AG04449 (cell line): ENCODE results near the gene SHISA3.

Experiments used
- CTCF ChIA-PET: fragments of 350-600 bp; formaldehyde crosslinking; extraction: SDS; loops from one replicate; lab custom pipeline; 2021; ENCODE audit warnings: antibody characterized with exemption; lab: Yijun Ruan, JAX
- POLR2A ChIA-PET: fragments of 400-600, 350-600 bp; formaldehyde crosslinking; extraction: SDS; loops from one replicate; lab custom pipeline; 2020; ENCODE audit warnings: antibody characterized with exemption, inconsistent platforms; lab: Yijun Ruan, JAX
- DNase-seq: peaks from one replicate; pipeline ENCODE4 v3.0.0-alpha.2; 2010; ENCODE audit warnings: low read depth, low spot score
- H3K4me3 ChIP-seq: 2 replicates; pipeline ENCODE4 v1.5.1; 2011; ENCODE audit warnings: low read depth, mild to moderate bottlenecking, control low read depth, low read length
- TF ChIP-seq, protein P1 (sequence below): IDR thresholded peaks from one replicate; pipeline ENCODE4 v1.5.1; 2011; ENCODE audit warnings: mild to moderate bottlenecking, moderate library complexity, low read length, control low read depth, inconsistent platforms; ENCODE audit not compliant: insufficient read depth; ENCODE audit errors: missing control alignments

The SHISA3 gene

DNA sequence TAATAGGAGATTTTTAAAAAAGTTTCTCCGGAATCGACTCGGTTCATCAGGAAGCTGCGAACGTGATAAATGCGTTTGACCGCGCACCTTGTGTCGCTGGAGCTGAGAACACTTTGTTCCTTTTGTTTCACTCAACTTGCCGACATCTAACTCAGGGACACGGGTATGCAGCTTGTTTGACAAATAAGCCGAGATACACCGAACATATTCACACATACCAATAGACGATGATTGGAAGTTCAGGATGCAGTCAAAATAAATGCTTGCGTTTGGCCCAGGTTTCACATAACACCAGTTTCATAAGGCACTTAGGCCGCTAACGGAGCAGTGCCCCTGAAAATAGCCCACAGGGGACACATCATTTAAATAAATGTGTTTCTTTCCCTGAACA lies 932 bp upstream of the SHISA3 start:
- ChIA-PET POLR2A (no interaction called here), CTCF (no interaction called here)
- TF ChIP-seq, protein P1, sequence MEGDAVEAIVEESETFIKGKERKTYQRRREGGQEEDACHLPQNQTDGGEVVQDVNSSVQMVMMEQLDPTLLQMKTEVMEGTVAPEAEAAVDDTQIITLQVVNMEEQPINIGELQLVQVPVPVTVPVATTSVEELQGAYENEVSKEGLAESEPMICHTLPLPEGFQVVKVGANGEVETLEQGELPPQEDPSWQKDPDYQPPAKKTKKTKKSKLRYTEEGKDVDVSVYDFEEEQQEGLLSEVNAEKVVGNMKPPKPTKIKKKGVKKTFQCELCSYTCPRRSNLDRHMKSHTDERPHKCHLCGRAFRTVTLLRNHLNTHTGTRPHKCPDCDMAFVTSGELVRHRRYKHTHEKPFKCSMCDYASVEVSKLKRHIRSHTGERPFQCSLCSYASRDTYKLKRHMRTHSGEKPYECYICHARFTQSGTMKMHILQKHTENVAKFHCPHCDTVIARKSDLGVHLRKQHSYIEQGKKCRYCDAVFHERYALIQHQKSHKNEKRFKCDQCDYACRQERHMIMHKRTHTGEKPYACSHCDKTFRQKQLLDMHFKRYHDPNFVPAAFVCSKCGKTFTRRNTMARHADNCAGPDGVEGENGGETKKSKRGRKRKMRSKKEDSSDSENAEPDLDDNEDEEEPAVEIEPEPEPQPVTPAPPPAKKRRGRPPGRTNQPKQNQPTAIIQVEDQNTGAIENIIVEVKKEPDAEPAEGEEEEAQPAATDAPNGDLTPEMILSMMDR: no peak
- no peak for DNase-seq
- H3K4me3 ChIP-seq: no peak overlapping the region

DNA sequence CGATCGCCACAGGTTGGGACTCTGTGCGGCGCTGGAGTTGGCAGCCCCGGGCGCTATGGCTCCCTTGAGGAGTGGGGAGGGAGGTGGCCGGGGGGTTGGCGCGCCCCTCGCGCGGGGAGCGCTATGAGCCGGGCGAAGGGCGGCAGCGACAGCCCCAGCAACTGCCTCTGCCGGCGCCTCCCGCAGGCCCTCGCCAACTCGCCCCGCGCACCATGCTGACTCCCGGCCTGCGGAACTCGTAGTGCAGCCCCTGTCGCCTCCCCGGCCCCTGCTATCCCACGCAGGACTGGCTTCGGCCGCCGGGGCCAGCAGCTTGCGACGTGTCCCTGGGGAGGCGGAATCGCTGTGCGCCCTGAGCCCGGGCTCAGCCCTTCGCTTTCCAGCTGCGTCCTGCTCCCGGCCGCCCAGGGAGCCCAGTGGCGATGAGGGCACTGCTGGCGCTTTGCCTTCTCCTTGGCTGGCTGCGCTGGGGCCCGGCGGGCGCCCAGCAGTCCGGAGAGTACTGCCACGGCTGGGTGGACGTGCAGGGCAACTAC lies 415 bp downstream of the SHISA3 start:
- H3K4me3 ChIP-seq: peak overlapping the region; percentile 32
- POLR2A ChIA-PET: no interaction called here
- CTCF ChIA-PET: no interaction called here
- TF ChIP-seq, protein P1: no peak
- DNase-seq: no peak

DNA sequence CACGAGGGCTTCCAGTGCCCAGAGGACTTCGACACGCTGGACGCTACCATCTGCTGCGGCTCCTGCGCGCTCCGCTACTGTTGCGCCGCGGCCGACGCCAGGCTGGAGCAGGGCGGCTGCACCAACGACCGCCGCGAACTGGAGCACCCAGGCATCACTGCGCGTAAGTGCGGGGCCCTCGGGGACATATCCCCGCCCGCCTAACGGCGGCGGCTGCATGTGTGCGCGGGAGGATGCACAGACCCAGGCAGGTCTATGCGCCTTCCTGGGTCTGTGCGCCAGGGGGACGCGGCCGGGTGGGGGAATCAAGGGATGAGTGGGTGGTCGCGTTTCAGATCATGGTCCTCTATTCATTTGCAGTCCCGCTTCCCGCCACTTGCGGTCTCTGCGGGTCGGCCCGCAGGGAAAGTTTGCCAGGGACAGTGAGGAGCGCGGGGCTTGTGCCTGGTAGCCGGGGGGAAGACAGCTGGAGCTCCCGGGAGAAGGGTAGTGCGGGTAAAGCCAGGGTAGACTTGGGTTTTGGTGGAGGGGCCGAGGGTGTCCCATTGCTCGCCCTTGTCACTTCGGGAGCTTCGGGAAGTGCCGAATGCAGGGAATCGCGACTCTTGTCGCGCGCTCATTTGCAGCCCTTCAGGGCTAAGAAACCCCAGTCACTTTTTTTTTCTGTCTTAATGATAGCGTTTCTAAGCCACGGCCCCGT lies 1.0 kb downstream of the SHISA3 start:
- DNase-seq: no peak
- CTCF ChIA-PET: no interaction called here

DNA sequence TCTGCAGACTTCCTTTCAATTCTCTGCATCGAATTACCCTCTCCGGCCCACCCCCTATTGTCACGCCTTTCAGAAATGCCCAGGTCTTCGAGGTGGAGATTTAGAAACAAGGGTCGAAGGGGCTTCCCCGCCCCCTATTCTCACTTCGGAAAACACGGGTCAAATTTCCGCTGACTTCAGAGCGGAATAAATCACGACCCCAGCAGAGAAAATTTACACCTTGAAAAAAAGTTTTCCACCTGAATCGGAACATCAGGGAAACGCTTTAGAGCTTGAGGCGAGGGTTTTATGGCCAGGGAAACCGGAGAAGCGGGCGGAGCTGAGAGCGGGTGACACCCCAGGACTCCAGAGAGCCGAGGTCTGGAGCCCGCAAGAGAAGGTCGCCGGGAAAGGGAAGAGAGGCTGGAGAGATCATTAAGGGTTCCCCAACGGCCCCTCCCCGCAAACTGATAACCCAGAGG lies 1.6 kb downstream of the SHISA3 start:
- DNase-seq: no peak
- ChIA-PET POLR2A (no interaction called here), CTCF (no interaction called here)
- no peak overlapping the region for H3K4me3 ChIP-seq
- TF ChIP-seq, protein P1: no peak

More for the DNA sequence above, 1.0 kb downstream of the SHISA3 start:
- H3K4me3 ChIP-seq: peak overlapping the region; percentile 32
- TF ChIP-seq, protein P1: no peak
- POLR2A ChIA-PET: no interaction called here

DNA sequence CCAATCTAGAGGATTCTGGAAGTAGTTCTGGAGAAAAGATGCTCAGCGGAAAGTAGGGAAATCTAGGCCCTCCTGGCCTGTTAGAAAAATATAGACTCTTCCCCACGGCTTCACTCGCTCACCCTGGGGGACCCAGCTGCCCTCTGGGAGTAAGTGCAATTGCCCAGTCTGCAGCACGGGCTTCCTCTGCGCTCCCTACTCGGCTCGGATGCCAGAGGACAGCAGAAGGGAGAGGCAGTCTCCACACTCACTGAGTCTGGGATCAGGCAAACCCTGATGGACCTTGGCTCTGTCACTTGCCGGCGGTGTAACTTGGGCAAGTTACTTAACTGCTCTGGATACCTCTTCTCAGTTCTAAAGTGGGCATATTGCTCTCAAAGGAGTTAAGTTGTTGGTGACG lies 2.1 kb downstream of the SHISA3 start:
- ChIA-PET CTCF (no interaction called here), POLR2A (no interaction called here)
- no peak overlapping the region for H3K4me3 ChIP-seq
- TF ChIP-seq, protein P1: no peak
- no peak for DNase-seq

DNA sequence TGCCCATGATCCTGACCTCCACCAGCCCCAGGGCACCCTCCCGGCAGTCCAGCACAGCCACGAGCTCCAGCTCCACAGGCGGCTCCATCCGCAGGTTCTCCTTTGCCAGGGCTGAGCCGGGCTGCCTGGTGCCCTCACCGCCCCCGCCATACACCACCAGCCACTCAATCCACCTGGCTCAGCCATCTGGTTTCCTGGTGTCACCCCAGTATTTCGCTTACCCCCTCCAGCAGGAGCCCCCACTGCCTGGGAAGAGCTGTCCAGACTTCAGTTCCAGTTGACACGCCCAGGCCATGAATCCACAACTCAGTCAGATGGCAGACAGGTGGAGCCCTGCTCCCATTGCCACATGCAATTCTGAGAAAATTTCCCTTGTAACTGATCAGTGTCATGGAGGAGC lies 3.9 kb downstream of the SHISA3 start:
- no peak overlapping the region for H3K4me3 ChIP-seq
- ChIA-PET POLR2A (no interaction called here), CTCF (no interaction called here)
- no peak for DNase-seq
- TF ChIP-seq, protein P1: no peak
